ENCODE measurements around the gene RNF157. TPM values are rescaled to one million over a fixed set of nuclear protein-coding genes. Genes with fewer than 3 reads are reported as not detected.

Gene RNF157
- total and polyA plus RNA-seq, 9 of the 15 experiments (the other 6 are each of a cell fraction or from before 2014, with no cell fraction given): 8.1 to 31.7 (median 20.8) TPM

DNA sequence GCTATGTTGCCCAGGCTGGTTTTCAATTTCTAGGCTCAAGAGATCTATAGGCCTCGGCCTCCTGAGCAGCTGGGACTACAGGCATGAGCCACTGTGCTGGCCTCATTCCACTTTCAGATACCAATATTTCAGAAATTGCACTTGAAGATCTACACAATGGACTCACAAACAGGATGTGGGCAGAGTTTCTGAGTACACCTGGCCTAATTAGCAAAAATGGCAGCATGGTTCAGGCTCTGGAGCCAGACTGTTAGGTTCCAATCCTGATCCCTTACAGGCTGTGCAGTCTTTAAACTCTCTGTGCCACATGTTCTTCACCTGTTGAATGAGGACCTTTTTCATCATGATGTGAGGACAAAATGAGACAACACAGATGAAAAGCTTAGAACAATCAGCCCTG, 32.2 kb downstream of the RNF157 start:
- Histone ChIP-seq H3K9me3 (replicated peaks; ENCODE audit: control insufficient read depth, insufficient read depth, low read depth, low read length) (no peaks in the 10 kb centered on the region), H3K4me1 (replicated peaks in 1 of 2; ENCODE audit: control insufficient read depth in 2 of 2, insufficient read depth in 2 of 2, low read length in 2 of 2) (no peaks in the 10 kb centered on the region; a peak in 1 of 5 replicates), H3K9me1 (ENCODE audit: control insufficient read depth, insufficient read depth, low read length) (no peaks in the 10 kb centered on the region), H3K4me3 (no peak overlapping the region), H3K79me2 (ENCODE audit: control insufficient read depth, insufficient read depth, low read length) (no peaks in the 10 kb centered on the region), H3K9ac (ENCODE audit: insufficient read depth in 1 of 2, low read depth in 2 of 2, low read length in 2 of 2) (no peak overlapping the region), H4K20me1 (replicated peaks; ENCODE audit: control insufficient read depth, insufficient read depth, low read length) (no peaks in the 10 kb centered on the region), H3K27me3 (ENCODE audit: control insufficient read depth in 2 of 2, insufficient read depth in 2 of 2, low read length in 2 of 2) (no peaks in the 10 kb centered on the region), H2AFZ (ENCODE audit: low read depth, low read length) (no peak overlapping the region), H3K27ac (ENCODE audit: extremely low read depth, low read depth, low read length) (no peak overlapping the region), H3K4me2 (ENCODE audit: insufficient read depth, low read length) (no peak overlapping the region), H3K36me3 (ENCODE audit: control insufficient read depth, insufficient read depth, low read length) (peaks cover 53% of the 10 kb centered on the region; the same call in 2 of the 3 replicates)
- in situ Hi-C loops (cut with MboI): no loop called here
- no peak for ATAC-seq
- no peak for FAIRE-seq
- WGBS (ENCODE audit: insufficient coverage, low coverage, missing lambda C conversion rate): 90% methylated on average over 1 of the region's 1 CpG
- ChIA-PET POLR2A (interaction anchor here (0.7 to 2.8 kb wide), 7 partner anchors 9 to 39 kb away, joined by 3 to 15 read pairs (median 4); no protein-coding TSS in a partner anchor), CTCF (ENCODE audit: low intra/inter-chr PET ratio) (no interaction called here)
- intact Hi-C loops (cut with micrococcal nuclease): no loop called here
- no peak for DNase-seq (ENCODE audit: extremely low read depth in 1 of 4, low spot score in 3 of 4)
- BruUV-seq (replicated peaks): no TSS peak
- TF ChIP-seq POLR2B (IDR thresholded peaks at IDR 0.05; ENCODE audit: low read depth, partially characterized antibody) (no peak), MTA2 (IDR thresholded peaks at IDR 0.05; ENCODE audit: low read depth) (no peak), SRSF1 (IDR thresholded peaks at IDR 0.05; ENCODE audit: low read depth, low read length) (no peak), HNRNPK (IDR thresholded peaks at IDR 0.05; ENCODE audit: low read depth, low read length, poor library complexity, severe bottlenecking) (no peak), ZNF280B (CRISPR knock-in tag; IDR thresholded peaks at IDR 0.05) (no peak), MEF2A (IDR thresholded peaks at IDR 0.05; ENCODE audit: control insufficient read depth, low read depth, low read length) (no peak), SMAD4 (CRISPR knock-in tag; conservative IDR thresholded peaks at IDR 0.05) (no peak), ZNF764 (CRISPR knock-in tag; IDR thresholded peaks at IDR 0.05; ENCODE audit: low read depth) (no peak), FUS (optimal IDR thresholded peaks at IDR 0.05; ENCODE audit: low read depth, low read length) (no peak), ZNF609 (CRISPR knock-in tag; IDR thresholded peaks at IDR 0.05; ENCODE audit: borderline replicate concordance) (no peak), GATAD2A (IDR thresholded peaks at IDR 0.05) (no peak), ARID2 (IDR thresholded peaks at IDR 0.05) (no peak), POLR3A (IDR thresholded peaks at IDR 0.05; ENCODE audit: borderline replicate concordance, extremely low read depth, insufficient read depth, insufficient read length) (no peak), JUN (IDR thresholded peaks at IDR 0.05; ENCODE audit: borderline replicate concordance, low read depth, low read length) (no peak), JUN (CRISPR knock-in tag; IDR thresholded peaks at IDR 0.05; ENCODE audit: borderline replicate concordance) (no peak), LARP7 (IDR thresholded peaks at IDR 0.05) (no peak), BDP1 (IDR thresholded peaks at IDR 0.05; ENCODE audit: insufficient read depth, insufficient read length) (no peak), ZNF384 (IDR thresholded peaks at IDR 0.05; ENCODE audit: low read depth, low read length) (no peak), EWSR1 (IDR thresholded peaks at IDR 0.05; ENCODE audit: borderline replicate concordance, low read depth, partially characterized antibody) (no peak)
